H9 (cell line): ENCODE data around the gene VEGFD. TPM values are rescaled to one million over a fixed set of nuclear protein-coding genes. Genes with fewer than 3 reads are reported as not detected.

ENCODE experiments used
- DNase-seq: peaks from one replicate; pipeline ENCODE4 v3.0.0-alpha.2; 2017
- H2AFZ ChIP-seq: one replicate; pipeline ENCODE4 v1.6.1; 2013; ENCODE audit warnings: mild to moderate bottlenecking, low read length, control low read depth, moderate library complexity
- H2AK5ac ChIP-seq: 2 replicates; pipeline ENCODE4 v1.6.1; 2013; ENCODE audit warnings: low read length, control low read depth, mixed read lengths; ENCODE audit not compliant: insufficient read length
- H2BK120ac ChIP-seq: one replicate; pipeline ENCODE4 v1.6.1; 2013; ENCODE audit warnings: low read depth, mild to moderate bottlenecking, low read length, control low read depth, inconsistent platforms; ENCODE audit not compliant: poor library complexity, severe bottlenecking
- H2BK12ac ChIP-seq: 2 replicates; pipeline ENCODE4 v1.6.1; 2013; ENCODE audit warnings: low read length, control low read depth, mixed read lengths, low read depth; ENCODE audit not compliant: insufficient read length
- H2BK15ac ChIP-seq: 2 replicates; pipeline ENCODE4 v1.6.1; 2013; ENCODE audit warnings: low read depth, low read length, control low read depth
- H2BK20ac ChIP-seq: one replicate; pipeline ENCODE4 v1.6.1; 2013; ENCODE audit warnings: low read depth, mild to moderate bottlenecking, low read length, control low read depth, inconsistent platforms; ENCODE audit not compliant: poor library complexity, severe bottlenecking
- H2BK5ac ChIP-seq: 2 replicates; pipeline ENCODE4 v1.6.1; 2013; ENCODE audit warnings: low read length, control low read depth, mixed read lengths; ENCODE audit not compliant: insufficient read length
- H3K14ac ChIP-seq: 2 replicates; pipeline ENCODE4 v1.6.1; 2013; ENCODE audit warnings: low read length, control low read depth; ENCODE audit not compliant: insufficient read depth
- H3K18ac ChIP-seq: 2 replicates; pipeline ENCODE4 v1.6.1; 2013; ENCODE audit warnings: low read depth, mild to moderate bottlenecking, mixed read lengths, low read length, control low read depth; ENCODE audit not compliant: insufficient read length
- H3K23ac ChIP-seq: 2 replicates; pipeline ENCODE4 v1.6.1; 2013; ENCODE audit warnings: low read length, control low read depth, mixed read lengths, low read depth; ENCODE audit not compliant: insufficient read length
- H3K23me2 ChIP-seq: 2 replicates; pipeline ENCODE4 v1.6.1; 2013; ENCODE audit warnings: low read depth, mild to moderate bottlenecking, mixed read lengths, low read length, control low read depth; ENCODE audit not compliant: insufficient read length, poor library complexity, severe bottlenecking
- H3K27ac ChIP-seq: 2 replicates; pipeline ENCODE4 v1.5.1; 2013; ENCODE audit warnings: low read length, control low read depth, mixed read lengths, low read depth; ENCODE audit not compliant: insufficient read length
- H3K27me3 ChIP-seq: 2 replicates; pipeline ENCODE4 v1.6.1; 2013; ENCODE audit warnings: low read length, control low read depth, inconsistent platforms; ENCODE audit not compliant: insufficient read depth
- H3K4ac ChIP-seq: 2 replicates; pipeline ENCODE4 v1.6.1; 2013; ENCODE audit warnings: low read depth, mild to moderate bottlenecking, control low read depth, inconsistent platforms, low read length, moderate library complexity
- H3K4me1 ChIP-seq: 2 replicates; pipeline ENCODE4 v1.6.1; 2013; ENCODE audit warnings: low read length, control low read depth, inconsistent platforms; ENCODE audit not compliant: insufficient read depth
- H3K4me2 ChIP-seq: 2 replicates; pipeline ENCODE4 v1.6.1; 2013; ENCODE audit warnings: low read length, control low read depth, mixed read lengths; ENCODE audit not compliant: insufficient read length, insufficient read depth
- H3K56ac ChIP-seq: 2 replicates; pipeline ENCODE4 v1.6.1; 2013; ENCODE audit warnings: low read depth, mild to moderate bottlenecking, mixed read lengths, low read length, control low read depth; ENCODE audit not compliant: insufficient read length
- H3K79me1 ChIP-seq: 2 replicates; pipeline ENCODE4 v1.6.1; 2013; ENCODE audit warnings: low read depth, mild to moderate bottlenecking, moderate library complexity, low read length, control low read depth, inconsistent platforms; ENCODE audit not compliant: insufficient read depth, poor library complexity, severe bottlenecking
- H3K79me2 ChIP-seq: 2 replicates; pipeline ENCODE4 v1.6.1; 2013; ENCODE audit warnings: low read length, control low read depth, inconsistent platforms; ENCODE audit not compliant: insufficient read depth
- H3K9ac ChIP-seq: 2 replicates; pipeline ENCODE4 v1.6.1; 2013; ENCODE audit warnings: low read length, control low read depth, mixed read lengths; ENCODE audit not compliant: insufficient read length; ENCODE audit errors: extremely low read depth
- H3K9me3 ChIP-seq: one replicate; pipeline ENCODE4 v1.6.1; 2013; ENCODE audit warnings: low read depth, low read length, inconsistent platforms; ENCODE audit not compliant: control insufficient read depth
- H3T11ph ChIP-seq: one replicate; pipeline ENCODE4 v1.6.1; 2013; ENCODE audit warnings: mild to moderate bottlenecking, low read length, control low read depth, inconsistent platforms
- H4K20me1 ChIP-seq: one replicate; pipeline ENCODE4 v1.6.1; 2013; ENCODE audit not compliant: control insufficient read depth, insufficient read length, insufficient read depth
- H4K5ac ChIP-seq: 2 replicates; pipeline ENCODE4 v1.6.1; 2013; ENCODE audit warnings: low read depth, mild to moderate bottlenecking, mixed read lengths, low read length, control low read depth; ENCODE audit not compliant: insufficient read length
- H4K8ac ChIP-seq: replicated peaks from 2 replicates; pipeline ENCODE4 v1.6.1; 2013; ENCODE audit warnings: low read length, control low read depth, mixed read lengths, low read depth; ENCODE audit not compliant: insufficient read length
- H4K91ac ChIP-seq: 2 replicates; pipeline ENCODE4 v1.6.1; 2013; ENCODE audit warnings: low read depth, mild to moderate bottlenecking, moderate library complexity, mixed read lengths, low read length, control low read depth; ENCODE audit not compliant: insufficient read length
- H3K27ac Mint-ChIP-seq, 3 experiments: 2 replicates in 2 of 3; 3 replicates in 1 of 3; pipeline ENCODE4 v1.8.0; 2020 to 2021; ENCODE audit warnings: mixed read lengths in 3 of 3, mild to moderate bottlenecking in 1 of 3, moderate library complexity in 1 of 3
- H3K27me3 Mint-ChIP-seq: 2 replicates; pipeline ENCODE4 v1.8.0; 2021; ENCODE audit warnings: low read depth, mild to moderate bottlenecking, moderate library complexity, mixed read lengths
- H3K36me3 Mint-ChIP-seq, 3 experiments: 2 replicates in 2 of 3; 3 replicates in 1 of 3; pipeline ENCODE4 v1.8.0; 2020 to 2021; ENCODE audit warnings: low read depth in 3 of 3, mixed read lengths in 3 of 3; ENCODE audit not compliant: insufficient read depth in 1 of 3
- H3K4me1 Mint-ChIP-seq, 2 experiments: 2 replicates each; pipeline ENCODE4 v1.8.0; 2020; ENCODE audit warnings: mixed read lengths in 2 of 2
- H3K4me3 Mint-ChIP-seq, 2 experiments: 2 replicates in 1 of 2; 3 replicates in 1 of 2; pipeline ENCODE4 v1.8.0; 2020 to 2021; ENCODE audit warnings: mild to moderate bottlenecking in 2 of 2, mixed read lengths in 2 of 2, moderate library complexity in 1 of 2
- H3K9me3 Mint-ChIP-seq, 2 experiments: 2 replicates in 1 of 2; 3 replicates in 1 of 2; pipeline ENCODE4 v1.8.0; 2020; ENCODE audit warnings: mild to moderate bottlenecking in 2 of 2, mixed read lengths in 2 of 2, moderate library complexity in 1 of 2
- CTCF ChIP-seq: fragments of 200-600 bp; sonication (generic); conservative IDR thresholded peaks from 3 replicates; pipeline ENCODE4 v1.8.0; 2021; ENCODE audit warnings: antibody characterized with exemption, mild to moderate bottlenecking
- WGBS: extraction: QIAGEN DNeasy Blood & Tissue Kit; methylation state at CpG from one replicate; pipeline ENCODE4 v1.1.7; 2013; ENCODE audit warnings: missing lambda C conversion rate, low lambda C conversion rate, mixed read lengths; ENCODE audit not compliant: insufficient read length; ENCODE audit errors: extremely low coverage; 5-methylcytosine and 5-hydroxymethylcytosine counted together
- total RNA-seq: library from RNA; stranded (reverse); gene quantifications from 2 replicates; pipeline ENCODE4 v1.2.1, GENCODE V29; 2021

The VEGFD gene
- total RNA-seq, 1 experiment from 2014 or later, result 0.11 TPM

DNA sequence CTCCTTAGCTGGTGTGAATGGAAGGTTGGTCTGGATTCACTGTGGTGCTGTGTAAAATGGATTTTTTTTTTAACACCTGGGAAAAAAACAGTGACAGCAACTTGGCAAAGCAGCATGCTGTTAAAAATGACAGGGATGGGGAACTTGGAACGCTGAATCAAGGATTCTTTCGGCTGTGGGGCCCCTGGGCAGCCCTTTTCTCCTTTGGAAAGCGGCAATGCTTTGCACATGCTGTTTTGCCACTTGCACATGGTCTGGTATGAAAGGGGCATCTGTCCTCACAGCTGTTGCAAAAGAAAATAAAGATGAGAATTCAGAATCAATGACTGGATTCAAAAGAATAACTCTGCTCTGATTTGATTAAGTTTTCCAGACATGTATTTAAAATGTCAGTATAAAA lies 38.2 kb downstream of the VEGFD start:
- no peaks in the 10 kb centered on the region for H4K20me1 ChIP-seq
- WGBS, result no CpG with 5 or more reads among the region's 3 CpGs
- H3K23me2 ChIP-seq, result no peaks in the 10 kb centered on the region
- H3K79me1 ChIP-seq, result no peaks in the 10 kb centered on the region
- no peak overlapping the region for H3T11ph ChIP-seq
- H2AFZ ChIP-seq, result no peak overlapping the region
- peaks cover 2% of the 10 kb centered on the region; the same call in 1 of the 2 replicates for H3K27me3 ChIP-seq
- H4K8ac ChIP-seq, result no peak overlapping the region
- H3K23ac ChIP-seq, result no peak overlapping the region
- no peak overlapping the region for H2BK15ac ChIP-seq
- no peak overlapping the region for H3K18ac ChIP-seq
- no peak overlapping the region for H3K27ac ChIP-seq
- no peak overlapping the region for H2BK120ac ChIP-seq
- no peak overlapping the region for H2BK12ac ChIP-seq
- no peak for DNase-seq
- no peak overlapping the region for H3K9ac ChIP-seq
- H3K79me2 ChIP-seq, result no peaks in the 10 kb centered on the region
- H3K4ac ChIP-seq, result no peak overlapping the region
- no peak overlapping the region for H3K27ac Mint-ChIP-seq
- H3K9me3 Mint-ChIP-seq, result no peaks in the 10 kb centered on the region; a peak in 1 of 5 replicates
- H2AK5ac ChIP-seq, result no peak overlapping the region
- H4K91ac ChIP-seq, result no peak overlapping the region
- no peak overlapping the region for H4K5ac ChIP-seq
- H2BK5ac ChIP-seq, result no peak overlapping the region
- H3K4me1 ChIP-seq, result 0 out of 2 replicates have a peak, but pooled peaks cover 2% of the 10 kb centered on the region
- H3K36me3 Mint-ChIP-seq, result no peaks in the 10 kb centered on the region
- no peak overlapping the region for H3K4me2 ChIP-seq
- peaks cover 65% of the 10 kb centered on the region for H3K27me3 Mint-ChIP-seq
- no peak overlapping the region for H3K4me3 Mint-ChIP-seq
- no peak overlapping the region for H3K14ac ChIP-seq
- no peak overlapping the region for H3K56ac ChIP-seq
- H2BK20ac ChIP-seq, result no peak overlapping the region
- no peak for TF ChIP-seq CTCF
- H3K4me1 Mint-ChIP-seq, result peaks cover 15 to 17% of the 10 kb centered on the region in 2 experiments
- no peaks in the 10 kb centered on the region for H3K9me3 ChIP-seq
